CD4-positive, alpha-beta T cell treated with Interleukin-10 for 1 hour (primary cell): ENCODE results near the gene PRDM15.

Experiments
- DNase-seq: peaks from one replicate; pipeline ENCODE4 v3.0.0-alpha.2; 2020

Gene PRDM15

GRCh38 chr21:41861987-41862386 is 17.2 kb downstream of the PRDM15 start:
- no peak for DNase-seq

- no peak for DNase-seq
These were observed 17.9 kb downstream of the PRDM15 start for GRCh38 chr21:41861255-41861654.

GRCh38 chr21:41859297-41859980 is 19.7 kb downstream of the PRDM15 start:
- no peak for DNase-seq

- no peak for DNase-seq
These were observed 20.5 kb downstream of the PRDM15 start for GRCh38 chr21:41858466-41859296.

GRCh38 chr21:41857771-41858300 is 21.3 kb downstream of the PRDM15 start:
- DNase-seq, result no peak

- no peak for DNase-seq
These were observed 22.6 kb downstream of the PRDM15 start for GRCh38 chr21:41856572-41856971.

- DNase-seq, result no peak
These were observed 24.6 kb downstream of the PRDM15 start for GRCh38 chr21:41854426-41854995.

- DNase-seq, result no peak
These were observed 26.2 kb downstream of the PRDM15 start for GRCh38 chr21:41852929-41853320.

- DNase-seq, result no peak
These were observed 26.8 kb downstream of the PRDM15 start for GRCh38 chr21:41852151-41852928.

GRCh38 chr21:41851090-41851790 is 27.9 kb downstream of the PRDM15 start:
- DNase-seq, result no peak

GRCh38 chr21:41850085-41850484 is 29.1 kb downstream of the PRDM15 start:
- DNase-seq, result no peak

GRCh38 chr21:41848958-41849580 is 30.1 kb downstream of the PRDM15 start:
- no peak for DNase-seq

- no peak for DNase-seq
These were observed 30.6 kb downstream of the PRDM15 start for GRCh38 chr21:41848533-41848932.

- no peak for DNase-seq
These were observed 31.9 kb downstream of the PRDM15 start for GRCh38 chr21:41847066-41847804.

GRCh38 chr21:41846536-41846935 is 32.6 kb downstream of the PRDM15 start:
- DNase-seq, result no peak

GRCh38 chr21:41846033-41846317 is 33.2 kb downstream of the PRDM15 start:
- no peak for DNase-seq

GRCh38 chr21:41845310-41846032 is 33.7 kb downstream of the PRDM15 start:
- DNase-seq, result no peak

GRCh38 chr21:41843584-41843983 is 35.6 kb downstream of the PRDM15 start:
- no peak for DNase-seq

GRCh38 chr21:41840880-41841279 is 38.3 kb downstream of the PRDM15 start:
- no peak for DNase-seq

- DNase-seq, result no peak
These were observed 39.6 kb downstream of the PRDM15 start for GRCh38 chr21:41839387-41840000.
